K562 (cell line): ENCODE data around the gene NUFIP2. TPM values are rescaled to one million over a fixed set of nuclear protein-coding genes. Genes with fewer than 3 reads are reported as not detected.

Experiments
- BRD9 ChIP-seq: fragments of 450-650 bp; IDR thresholded peaks from 2 replicates; pipeline ENCODE4 v1.6.1; 2018; ENCODE audit warnings: low read depth; ENCODE audit not compliant: partially characterized antibody
- COPS2 ChIP-seq: fragments of 450-650 bp; conservative IDR thresholded peaks from 2 replicates; pipeline ENCODE4 v1.6.1; 2016; ENCODE audit warnings: mild to moderate bottlenecking, moderate library complexity
- CSDE1 ChIP-seq, 2 experiments: fragments of 450-650 bp; IDR thresholded peaks; 2 replicates each; pipeline ENCODE4 v1.6.1; 2016; ENCODE audit warnings: mild to moderate bottlenecking in 1 of 2
- DNMT1 ChIP-seq: fragments of 450-650 bp; IDR thresholded peaks from 2 replicates; pipeline ENCODE4 v1.6.1; 2016; ENCODE audit warnings: antibody characterized with exemption, mild to moderate bottlenecking
- EHMT2 ChIP-seq: fragments of 450-650 bp; IDR thresholded peaks from 2 replicates; pipeline ENCODE4 v1.6.1; 2018; ENCODE audit warnings: antibody characterized with exemption
- ELF4 ChIP-seq: fragments of 450-650 bp; formaldehyde crosslinking; IDR thresholded peaks from 2 replicates; pipeline ENCODE4 v1.4.0; 2022; ENCODE audit warnings: missing genetic modification characterization
- HIVEP1 ChIP-seq: fragments of 250-450 bp; sonication (Bioruptor Pico); IDR thresholded peaks from 2 replicates; pipeline ENCODE4 v1.4.0; 2020; ENCODE audit warnings: mild to moderate bottlenecking
- L3MBTL2 ChIP-seq: fragments of 450-650 bp; IDR thresholded peaks from 2 replicates; pipeline ENCODE4 v1.6.1; 2016; ENCODE audit warnings: mild to moderate bottlenecking, moderate library complexity
- MTF1 ChIP-seq: fragments of 250-450 bp; sonication (Bioruptor Pico); IDR thresholded peaks from 2 replicates; pipeline ENCODE4 v1.9.0; 2021; ENCODE audit warnings: moderate library complexity, mild to moderate bottlenecking, inconsistent platforms, borderline replicate concordance
- NR2C1 ChIP-seq, 2 experiments: fragments of 450-650 bp; IDR thresholded peaks; 2 replicates each; pipeline ENCODE4 v1.6.1; 2017; ENCODE audit warnings: mild to moderate bottlenecking in 2 of 2, antibody characterized with exemption in 1 of 2, inconsistent platforms in 1 of 2, missing compliant biosample characterization in 1 of 2, missing genetic modification characterization in 1 of 2
- POLR2B ChIP-seq: fragments of 450-650 bp; IDR thresholded peaks from 2 replicates; pipeline ENCODE4 v1.6.1; 2018; ENCODE audit warnings: low read depth; ENCODE audit not compliant: partially characterized antibody
- POLR2G ChIP-seq: fragments of 200-400 bp; formaldehyde crosslinking; IDR thresholded peaks from 2 replicates; pipeline ENCODE4 v1.6.1; 2017; ENCODE audit warnings: low read depth, mild to moderate bottlenecking, antibody characterized with exemption, low read length, moderate library complexity
- SMAD2 ChIP-seq: fragments of 150-350 bp; IDR thresholded peaks from 2 replicates; pipeline ENCODE4 v1.6.1; 2014; ENCODE audit warnings: low read depth, mild to moderate bottlenecking, low read length
- SMAD4 ChIP-seq: fragments of 250-450 bp; sonication (Bioruptor Pico); conservative IDR thresholded peaks from 2 replicates; pipeline ENCODE4 v1.8.0; 2021; ENCODE audit warnings: inconsistent platforms, mild to moderate bottlenecking, moderate library complexity
- TGIF2 ChIP-seq: sonication (generic); formaldehyde crosslinking; IDR thresholded peaks from 2 replicates; pipeline ENCODE4 v1.8.1; 2022; ENCODE audit warnings: mild to moderate bottlenecking, missing genetic modification reagents, moderate library complexity
- ZFP30 ChIP-seq: fragments of 250-450 bp; sonication (Bioruptor Pico); IDR thresholded peaks from 2 replicates; pipeline ENCODE4 v1.8.0; 2022; ENCODE audit warnings: moderate library complexity, mild to moderate bottlenecking, inconsistent platforms, borderline replicate concordance
- ZNF143 ChIP-seq: sonication (generic); formaldehyde crosslinking; IDR thresholded peaks from 2 replicates; pipeline ENCODE4 v1.9.0; 2022; ENCODE audit warnings: mild to moderate bottlenecking, missing genetic modification reagents
- ZNF384 ChIP-seq: IDR thresholded peaks from 2 replicates; pipeline ENCODE4 v1.6.1; 2012; ENCODE audit warnings: low read depth, low read length, improper control_type of control experiment
- polyA plus RNA-seq, 8 experiments: library from polyadenylated mRNA; depleted of rRNA in 4 of 8; stranded (reverse) in 5 of 8; unstranded in 3 of 8; fragments of >200 nt; fragmentation: Nextera tagmentation in 2 of 8; fragmentation: Illumina TruSeq in 1 of 8; extraction: Ambion mirVana in 2 of 8; extraction: Trizol in 1 of 8; gene quantifications; 2 replicates each; pipeline versions ENCODE4 v1.2.1 to v1.2.3, GENCODE V29; 2011 to 2014; ENCODE audit warnings: inconsistent platforms in 1 of 8, missing spikeins in 1 of 8
- total RNA-seq, 7 experiments: library from RNA; depleted of rRNA in 6 of 7; stranded (reverse); fragments of >200 nt in 6 of 7; fragmentation: Illumina TruSeq in 2 of 7; extraction: Trizol in 2 of 7; gene quantifications; 2 replicates each; pipeline versions ENCODE4 v1.2.1 to v1.2.3, GENCODE V29; 2011 to 2021; ENCODE audit warnings: low replicate concordance in 1 of 7
- TF ChIP-seq, protein P1 (sequence below): fragments of 200-400 bp; formaldehyde crosslinking; IDR thresholded peaks from 2 replicates; pipeline ENCODE4 v1.6.1; 2017; ENCODE audit warnings: mild to moderate bottlenecking, low read depth, low read length, moderate library complexity
- TF ChIP-seq, protein P2 (sequence below), 2 experiments: IDR thresholded peaks; 2 replicates each; pipeline ENCODE4 v1.6.1; 2012; ENCODE audit warnings: improper control_type of control experiment in 2 of 2, low read depth in 2 of 2, low read length in 2 of 2, borderline replicate concordance in 1 of 2
- TF ChIP-seq, protein P3 (sequence below): fragments of 450-650 bp; IDR thresholded peaks from 2 replicates; pipeline ENCODE4 v1.6.1; 2014; ENCODE audit warnings: low read depth, mild to moderate bottlenecking, moderate library complexity, borderline replicate concordance
- TF ChIP-seq, protein P4 (sequence below): sonication (generic); formaldehyde crosslinking; IDR thresholded peaks from 2 replicates; pipeline ENCODE4 v1.8.0; 2022; ENCODE audit warnings: missing genetic modification reagents, mild to moderate bottlenecking, moderate library complexity, borderline replicate concordance

Gene NUFIP2
- total and polyA plus RNA-seq, 9 of the 15 experiments (the other 6 are each of a cell fraction or from before 2014, with no cell fraction given), result 4.9 to 40.7 (median 18.5) TPM

DNA sequence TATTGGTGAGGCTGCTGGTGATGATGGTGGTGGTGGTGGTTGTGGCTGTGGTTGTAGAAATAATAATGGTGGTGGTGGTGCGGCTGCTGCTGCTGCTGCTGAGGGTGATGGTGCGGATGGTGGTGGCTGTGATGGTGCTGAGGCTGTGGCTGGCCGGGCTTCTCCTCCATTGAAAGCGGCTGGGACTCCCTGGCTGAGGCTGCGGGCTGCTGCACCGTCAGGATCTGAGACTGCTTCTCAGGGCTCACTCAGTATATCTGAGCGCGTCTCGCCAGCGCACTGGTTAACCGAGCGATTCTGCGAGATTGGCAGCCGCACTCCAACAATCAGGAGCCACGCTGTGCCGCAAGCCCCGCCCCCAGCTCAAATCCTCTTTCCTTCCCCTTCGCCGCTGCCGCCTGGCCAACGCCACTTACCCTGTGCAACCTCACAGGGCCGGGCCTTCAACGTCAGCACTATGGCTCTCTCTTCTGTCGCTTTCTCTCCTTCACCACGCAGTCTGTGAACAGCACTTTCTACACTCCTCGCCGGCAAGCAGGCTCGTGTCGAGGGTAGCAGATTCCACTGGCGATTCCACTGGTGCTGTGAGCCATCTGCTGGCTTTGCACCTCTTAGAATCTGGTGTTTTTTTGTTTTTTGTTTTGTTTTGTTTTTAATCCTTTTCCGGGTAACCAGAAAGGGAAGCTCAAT is at the start of gene NUFIP2 (continued):
- TF ChIP-seq, protein P1, sequence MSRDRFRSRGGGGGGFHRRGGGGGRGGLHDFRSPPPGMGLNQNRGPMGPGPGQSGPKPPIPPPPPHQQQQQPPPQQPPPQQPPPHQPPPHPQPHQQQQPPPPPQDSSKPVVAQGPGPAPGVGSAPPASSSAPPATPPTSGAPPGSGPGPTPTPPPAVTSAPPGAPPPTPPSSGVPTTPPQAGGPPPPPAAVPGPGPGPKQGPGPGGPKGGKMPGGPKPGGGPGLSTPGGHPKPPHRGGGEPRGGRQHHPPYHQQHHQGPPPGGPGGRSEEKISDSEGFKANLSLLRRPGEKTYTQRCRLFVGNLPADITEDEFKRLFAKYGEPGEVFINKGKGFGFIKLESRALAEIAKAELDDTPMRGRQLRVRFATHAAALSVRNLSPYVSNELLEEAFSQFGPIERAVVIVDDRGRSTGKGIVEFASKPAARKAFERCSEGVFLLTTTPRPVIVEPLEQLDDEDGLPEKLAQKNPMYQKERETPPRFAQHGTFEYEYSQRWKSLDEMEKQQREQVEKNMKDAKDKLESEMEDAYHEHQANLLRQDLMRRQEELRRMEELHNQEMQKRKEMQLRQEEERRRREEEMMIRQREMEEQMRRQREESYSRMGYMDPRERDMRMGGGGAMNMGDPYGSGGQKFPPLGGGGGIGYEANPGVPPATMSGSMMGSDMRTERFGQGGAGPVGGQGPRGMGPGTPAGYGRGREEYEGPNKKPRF, result no peak
- TF ChIP-seq ZNF384, result peak; percentile 34; the same call in 1 of the 2 replicates
- TF ChIP-seq ZFP30 (CRISPR knock-in tag), result no peak
- TF ChIP-seq, protein P2, sequence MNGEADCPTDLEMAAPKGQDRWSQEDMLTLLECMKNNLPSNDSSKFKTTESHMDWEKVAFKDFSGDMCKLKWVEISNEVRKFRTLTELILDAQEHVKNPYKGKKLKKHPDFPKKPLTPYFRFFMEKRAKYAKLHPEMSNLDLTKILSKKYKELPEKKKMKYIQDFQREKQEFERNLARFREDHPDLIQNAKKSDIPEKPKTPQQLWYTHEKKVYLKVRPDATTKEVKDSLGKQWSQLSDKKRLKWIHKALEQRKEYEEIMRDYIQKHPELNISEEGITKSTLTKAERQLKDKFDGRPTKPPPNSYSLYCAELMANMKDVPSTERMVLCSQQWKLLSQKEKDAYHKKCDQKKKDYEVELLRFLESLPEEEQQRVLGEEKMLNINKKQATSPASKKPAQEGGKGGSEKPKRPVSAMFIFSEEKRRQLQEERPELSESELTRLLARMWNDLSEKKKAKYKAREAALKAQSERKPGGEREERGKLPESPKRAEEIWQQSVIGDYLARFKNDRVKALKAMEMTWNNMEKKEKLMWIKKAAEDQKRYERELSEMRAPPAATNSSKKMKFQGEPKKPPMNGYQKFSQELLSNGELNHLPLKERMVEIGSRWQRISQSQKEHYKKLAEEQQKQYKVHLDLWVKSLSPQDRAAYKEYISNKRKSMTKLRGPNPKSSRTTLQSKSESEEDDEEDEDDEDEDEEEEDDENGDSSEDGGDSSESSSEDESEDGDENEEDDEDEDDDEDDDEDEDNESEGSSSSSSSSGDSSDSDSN (IDR thresholded peaks at IDR 0.05; ENCODE audit: borderline replicate concordance in 1 of 2, low read depth in 2 of 2, low read length in 2 of 2), result peak; percentile 62 to 68; a peak in 2 of 4 replicates
- no peak for TF ChIP-seq SMAD2
- TF ChIP-seq DNMT1, result no peak
- TF ChIP-seq SMAD4, result peak; percentile 91
- peak; percentile 64; the same call in 1 of the 2 replicates for TF ChIP-seq HIVEP1 (CRISPR knock-in tag)
- TF ChIP-seq EHMT2, result no peak
- no peak for TF ChIP-seq NR2C1 (IDR thresholded peaks at IDR 0.05)
- TF ChIP-seq NR2C1 (tag; IDR thresholded peaks at IDR 0.05), result 0 out of 2 replicates have a peak, but pooled peaks have one; percentile 32
- no peak for TF ChIP-seq TGIF2 (CRISPR knock-in tag)
- TF ChIP-seq COPS2, result no peak
- TF ChIP-seq MTF1 (CRISPR knock-in tag), result no peak
- TF ChIP-seq, protein P3, sequence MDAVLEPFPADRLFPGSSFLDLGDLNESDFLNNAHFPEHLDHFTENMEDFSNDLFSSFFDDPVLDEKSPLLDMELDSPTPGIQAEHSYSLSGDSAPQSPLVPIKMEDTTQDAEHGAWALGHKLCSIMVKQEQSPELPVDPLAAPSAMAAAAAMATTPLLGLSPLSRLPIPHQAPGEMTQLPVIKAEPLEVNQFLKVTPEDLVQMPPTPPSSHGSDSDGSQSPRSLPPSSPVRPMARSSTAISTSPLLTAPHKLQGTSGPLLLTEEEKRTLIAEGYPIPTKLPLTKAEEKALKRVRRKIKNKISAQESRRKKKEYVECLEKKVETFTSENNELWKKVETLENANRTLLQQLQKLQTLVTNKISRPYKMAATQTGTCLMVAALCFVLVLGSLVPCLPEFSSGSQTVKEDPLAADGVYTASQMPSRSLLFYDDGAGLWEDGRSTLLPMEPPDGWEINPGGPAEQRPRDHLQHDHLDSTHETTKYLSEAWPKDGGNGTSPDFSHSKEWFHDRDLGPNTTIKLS, result peak; percentile 95
- peak; percentile 88 for TF ChIP-seq ELF4 (CRISPR knock-in tag)
- TF ChIP-seq BRD9, result peak; percentile 62
- peak; percentile 99 for TF ChIP-seq POLR2B
- TF ChIP-seq POLR2G, result peak; percentile 100
- TF ChIP-seq CSDE1 (IDR thresholded peaks at IDR 0.05), result peak in 1 of 2 experiments; percentile 59; a peak in 1 of 4 replicates
- TF ChIP-seq, protein P4, sequence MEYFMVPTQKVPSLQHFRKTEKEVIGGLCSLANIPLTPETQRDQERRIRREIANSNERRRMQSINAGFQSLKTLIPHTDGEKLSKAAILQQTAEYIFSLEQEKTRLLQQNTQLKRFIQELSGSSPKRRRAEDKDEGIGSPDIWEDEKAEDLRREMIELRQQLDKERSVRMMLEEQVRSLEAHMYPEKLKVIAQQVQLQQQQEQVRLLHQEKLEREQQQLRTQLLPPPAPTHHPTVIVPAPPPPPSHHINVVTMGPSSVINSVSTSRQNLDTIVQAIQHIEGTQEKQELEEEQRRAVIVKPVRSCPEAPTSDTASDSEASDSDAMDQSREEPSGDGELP (CRISPR knock-in tag), result peak; percentile 72; the same call in 1 of the 2 replicates
- TF ChIP-seq L3MBTL2, result peak; percentile 91
- TF ChIP-seq ZNF143, result no peak
